Measurements from ENCODE around the gene RELT.

The RELT gene

DNA sequence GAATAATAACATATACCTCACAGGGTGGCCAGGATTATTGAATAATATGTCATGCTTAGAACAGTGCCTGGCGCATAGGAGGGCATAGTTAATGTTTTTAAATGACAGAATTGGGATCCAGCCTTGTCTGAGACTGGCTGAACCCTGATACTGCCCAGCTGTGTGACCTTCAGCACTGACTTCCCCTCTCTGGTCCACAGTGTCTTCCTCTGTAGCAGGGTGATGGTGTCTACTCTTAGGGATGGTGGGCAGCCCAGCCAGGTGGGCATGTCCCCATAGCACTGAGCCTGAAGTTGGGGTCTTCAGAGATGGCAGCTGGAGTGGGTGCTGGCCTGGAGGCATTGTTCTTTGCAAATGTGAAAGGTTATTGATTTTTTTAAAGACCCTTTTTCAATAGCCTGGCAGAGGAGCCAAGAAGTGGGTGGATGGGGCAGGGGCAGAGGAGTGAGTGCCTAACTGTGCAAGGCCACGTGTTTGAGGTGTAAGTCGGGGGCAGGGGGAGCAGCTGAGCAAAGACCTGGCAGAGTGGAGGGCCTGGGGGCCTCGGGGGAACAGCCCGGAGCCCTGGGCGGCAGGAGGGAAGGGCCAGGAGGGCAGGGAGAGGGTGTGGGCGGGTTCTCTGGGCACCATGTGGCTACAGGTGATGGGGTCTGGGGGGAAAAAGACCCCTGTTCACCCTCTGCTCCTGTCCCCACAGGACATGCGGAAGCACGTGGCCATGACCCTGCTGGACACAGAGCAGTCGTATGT is 29.8 kb upstream of the RELT start:
- no peak for DNase-seq (ENCODE audit: low read depth in 2 of 3, low spot score in 1 of 3)

DNA sequence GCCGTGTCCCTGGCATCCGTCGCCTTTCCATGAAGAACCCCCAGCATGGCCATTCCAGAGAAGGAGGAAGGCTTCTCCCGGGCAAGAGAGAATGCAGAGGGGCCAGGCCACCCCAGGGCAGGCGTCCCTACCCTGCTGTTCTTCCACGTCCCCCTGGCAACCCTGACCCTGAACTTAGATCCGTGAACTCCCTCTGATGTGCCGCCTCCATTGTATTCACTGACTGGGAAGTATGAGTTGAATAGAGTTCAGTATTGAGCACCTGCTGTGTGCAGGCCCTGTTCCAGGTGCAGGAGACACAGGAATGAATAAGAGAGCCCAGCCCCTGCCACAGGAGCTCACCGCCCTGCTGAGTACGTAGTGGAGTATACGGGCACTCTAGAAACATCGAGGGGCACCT is 29.1 kb upstream of the RELT start:
- DNase-seq (ENCODE audit: low read depth in 2 of 3, low spot score in 1 of 3), result no peak

DNA sequence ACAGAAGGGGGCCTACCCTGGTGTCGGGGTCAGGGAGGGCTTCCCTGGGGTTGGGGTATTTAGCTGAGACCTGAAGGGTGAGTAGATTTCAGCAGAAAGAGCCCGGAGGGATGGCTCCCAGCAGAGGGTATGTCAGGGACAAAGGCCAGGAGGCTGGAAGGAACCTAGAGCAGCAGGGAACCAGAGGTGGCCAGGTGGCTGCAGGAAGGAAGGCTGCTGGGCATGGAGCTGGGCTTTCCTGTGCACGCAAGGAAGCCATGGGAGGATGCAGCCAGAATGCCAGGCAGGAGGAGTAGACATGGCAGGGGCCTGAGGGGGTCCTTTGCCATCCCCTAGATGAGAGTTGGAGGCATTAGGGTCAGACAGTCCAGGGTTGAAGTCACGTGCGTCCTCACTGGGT is 27.4 kb upstream of the RELT start:
- no peak for DNase-seq (ENCODE audit: low read depth in 2 of 3, low spot score in 1 of 3)

DNA sequence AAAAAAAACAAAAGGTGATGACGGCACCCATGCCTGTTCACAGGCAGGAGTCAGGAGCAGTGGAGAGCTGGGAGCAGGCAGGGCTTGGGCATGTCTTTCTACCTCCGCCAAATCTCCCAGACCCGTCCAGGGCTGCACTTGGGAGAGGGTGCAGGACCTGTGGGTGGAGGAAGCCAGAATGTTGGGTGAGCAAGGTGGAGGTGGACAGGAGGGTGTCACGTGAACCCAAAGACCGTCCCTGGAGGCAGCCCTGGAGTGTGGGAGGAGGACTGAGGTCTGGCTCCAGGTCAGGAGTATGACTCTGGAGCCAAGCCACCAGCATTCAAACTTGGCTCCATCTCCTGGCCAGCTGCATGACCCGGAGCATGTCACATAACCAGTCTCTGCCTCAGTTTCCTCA is 26.6 kb upstream of the RELT start:
- DNase-seq (ENCODE audit: low read depth in 2 of 3, low spot score in 1 of 3), result no peak

GRCh38 chr11:73350908-73351636 is 25.1 kb upstream of the RELT start:
- DNase-seq (ENCODE audit: low read depth in 2 of 3, low spot score in 1 of 3), result peak; percentile 30 to 38 (median 34)

DNA sequence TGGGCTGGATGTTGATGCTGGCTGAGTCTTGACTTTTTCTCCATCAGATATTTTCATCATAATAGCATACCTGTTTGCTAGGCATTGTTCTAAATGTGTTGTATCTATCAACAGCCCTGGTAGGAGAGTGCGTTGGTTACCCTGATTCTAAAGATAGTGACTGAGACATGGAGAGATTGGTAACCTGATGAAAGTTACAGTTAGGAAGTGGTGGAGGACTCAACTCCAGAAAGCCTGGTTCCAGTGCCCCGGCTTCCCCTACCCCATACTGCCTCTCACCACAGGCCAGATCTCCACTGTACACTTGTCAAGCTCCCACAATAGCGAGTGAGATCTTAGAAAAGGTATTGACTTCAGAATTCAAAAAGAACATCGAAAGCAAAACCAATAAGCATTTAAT is 22.8 kb upstream of the RELT start:
- DNase-seq (ENCODE audit: low read depth in 2 of 3, low spot score in 1 of 3), result no peak

DNA sequence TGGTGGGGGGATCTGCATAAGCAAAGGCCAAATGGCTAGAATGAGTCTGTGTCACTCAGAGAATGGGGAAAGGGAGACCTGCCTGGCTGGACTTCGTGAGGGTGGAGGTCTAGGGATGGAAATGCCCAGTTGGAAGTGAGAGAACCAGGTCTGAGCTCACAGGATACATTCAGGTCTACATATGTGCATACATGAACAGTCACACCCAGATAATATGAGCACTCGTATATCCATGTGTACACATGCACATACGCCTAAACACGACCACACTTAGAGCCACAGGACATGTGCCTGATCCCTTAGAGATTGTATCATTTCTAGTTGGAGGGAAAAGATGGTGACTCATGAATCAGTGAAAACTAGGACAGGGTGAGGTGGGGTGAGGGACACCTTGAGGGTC is 21.1 kb upstream of the RELT start:
- DNase-seq (ENCODE audit: low read depth in 2 of 3, low spot score in 1 of 3), result no peak

DNA sequence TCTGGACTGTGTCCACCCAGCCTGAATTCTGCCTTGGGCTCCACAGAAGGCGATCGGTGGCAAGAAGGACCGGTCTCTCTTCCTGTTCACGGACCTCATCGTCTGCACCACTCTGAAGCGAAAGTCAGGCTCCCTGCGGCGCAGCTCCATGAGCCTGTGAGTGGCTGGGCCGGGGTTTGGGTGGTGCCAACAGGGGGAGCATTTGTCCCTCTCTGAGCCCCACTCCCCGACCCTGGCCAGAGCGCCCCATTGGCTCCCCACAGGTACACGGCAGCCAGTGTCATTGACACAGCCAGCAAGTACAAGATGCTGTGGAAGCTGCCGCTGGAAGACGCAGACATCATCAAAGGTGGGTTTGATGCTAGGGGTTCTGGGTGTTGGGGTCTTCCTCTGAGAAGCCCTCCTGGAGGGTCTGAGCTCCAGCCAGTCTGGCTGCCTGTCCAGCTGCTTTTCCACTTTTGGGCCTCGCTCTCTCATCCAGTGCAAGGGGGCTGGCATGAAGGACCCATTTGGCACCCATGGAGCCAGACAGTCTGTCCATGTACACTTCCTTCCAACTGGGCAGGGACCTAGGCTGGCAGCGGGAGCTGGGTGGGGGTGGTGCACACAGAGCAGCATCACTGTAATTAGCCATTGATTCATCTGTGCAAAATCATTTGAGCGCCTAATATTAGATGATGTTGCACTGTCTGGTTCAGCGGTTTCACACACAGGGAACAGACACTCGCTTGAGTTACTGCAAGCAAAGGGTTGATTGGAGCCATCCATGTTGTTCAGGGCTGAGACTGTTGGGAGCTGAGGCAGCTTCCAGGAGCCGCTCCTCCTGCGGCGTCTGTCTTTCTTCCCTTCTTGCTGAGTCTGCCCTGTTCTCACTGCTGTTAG is 19.0 kb upstream of the RELT start:
- no peak for DNase-seq (ENCODE audit: low read depth in 2 of 3, low spot score in 1 of 3)

DNA sequence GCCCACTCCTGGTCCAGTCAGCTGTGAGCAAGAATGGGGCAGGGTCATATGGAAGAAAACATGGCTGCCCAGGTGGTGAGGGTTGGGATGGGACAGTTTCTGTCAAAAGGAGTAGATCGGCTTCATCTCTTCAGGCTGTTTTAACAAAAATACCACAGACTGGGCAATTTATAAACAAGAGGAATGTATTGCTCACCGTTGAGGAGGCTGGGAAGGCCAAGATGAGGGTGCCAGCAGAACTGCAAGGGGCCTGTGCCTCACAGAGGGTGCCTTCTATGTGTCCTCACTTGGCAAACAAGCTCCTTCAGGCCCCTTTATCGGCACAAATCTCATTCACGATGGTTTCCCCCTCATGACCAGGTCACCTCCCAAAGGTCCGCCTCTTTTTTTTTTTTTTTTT is 18.1 kb upstream of the RELT start:
- no peak for DNase-seq (ENCODE audit: low read depth in 2 of 3, low spot score in 1 of 3)

DNA sequence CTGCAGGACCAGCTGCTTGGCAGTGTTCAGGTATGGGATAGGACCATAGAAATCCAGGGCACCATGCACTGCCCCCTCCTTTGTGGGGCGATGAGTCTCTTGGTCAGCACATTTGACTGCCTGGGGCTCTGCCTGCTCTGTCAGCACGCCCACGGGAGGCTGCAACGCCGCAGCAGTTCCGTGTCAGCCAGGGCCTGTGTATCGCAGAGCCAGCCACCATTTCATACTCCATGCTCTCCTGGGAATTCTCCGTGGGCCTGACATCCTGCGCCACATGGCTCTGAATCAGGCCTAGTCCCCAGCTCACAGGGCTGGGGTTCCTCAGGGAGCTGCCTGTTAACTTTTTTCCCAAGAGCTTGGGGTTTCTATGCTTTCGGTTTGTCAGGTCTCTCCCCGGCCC is 16.9 kb upstream of the RELT start:
- no peak for DNase-seq (ENCODE audit: low read depth in 2 of 3, low spot score in 1 of 3)

DNA sequence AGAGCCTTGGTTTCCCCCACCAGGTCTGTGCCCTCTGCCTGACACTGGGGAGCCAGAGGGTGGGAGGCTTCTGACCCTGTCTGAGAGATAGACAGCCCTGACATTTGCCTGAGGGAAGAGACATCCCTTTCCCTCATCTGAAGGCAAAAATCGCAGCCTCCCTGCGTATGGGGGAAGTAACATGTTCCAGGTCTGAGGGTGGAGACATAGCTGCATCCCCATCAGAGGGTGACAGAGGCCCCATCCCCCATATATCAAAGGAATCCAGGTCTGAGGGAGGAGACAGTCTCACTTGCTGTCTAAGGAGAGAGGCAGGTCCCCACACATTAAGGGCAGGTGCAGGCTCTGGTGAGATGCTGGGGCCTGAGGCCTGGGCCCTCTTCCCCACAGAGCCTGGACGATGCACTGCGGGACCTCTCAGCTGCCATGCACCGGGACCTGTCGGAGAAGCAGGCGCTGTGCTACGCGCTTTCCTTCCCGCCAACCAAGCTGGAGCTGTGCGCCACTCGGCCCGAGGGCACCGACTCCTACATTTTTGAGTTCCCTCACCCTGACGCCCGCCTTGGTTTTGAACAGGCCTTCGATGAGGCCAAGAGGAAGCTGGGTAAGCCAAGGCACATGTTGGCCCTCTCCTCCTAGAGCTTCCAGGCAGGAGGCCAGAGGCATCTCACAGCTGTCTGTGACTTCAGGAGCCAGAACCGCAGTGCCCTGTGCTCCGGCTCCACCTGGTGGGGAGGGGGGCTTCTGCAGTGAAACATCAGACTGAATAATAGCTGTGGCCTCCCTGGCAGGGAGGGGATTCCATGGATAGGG is 16.1 kb upstream of the RELT start:
- DNase-seq (ENCODE audit: low read depth in 2 of 3, low spot score in 1 of 3), result peak in 1 of 3 donors; percentile 24

DNA sequence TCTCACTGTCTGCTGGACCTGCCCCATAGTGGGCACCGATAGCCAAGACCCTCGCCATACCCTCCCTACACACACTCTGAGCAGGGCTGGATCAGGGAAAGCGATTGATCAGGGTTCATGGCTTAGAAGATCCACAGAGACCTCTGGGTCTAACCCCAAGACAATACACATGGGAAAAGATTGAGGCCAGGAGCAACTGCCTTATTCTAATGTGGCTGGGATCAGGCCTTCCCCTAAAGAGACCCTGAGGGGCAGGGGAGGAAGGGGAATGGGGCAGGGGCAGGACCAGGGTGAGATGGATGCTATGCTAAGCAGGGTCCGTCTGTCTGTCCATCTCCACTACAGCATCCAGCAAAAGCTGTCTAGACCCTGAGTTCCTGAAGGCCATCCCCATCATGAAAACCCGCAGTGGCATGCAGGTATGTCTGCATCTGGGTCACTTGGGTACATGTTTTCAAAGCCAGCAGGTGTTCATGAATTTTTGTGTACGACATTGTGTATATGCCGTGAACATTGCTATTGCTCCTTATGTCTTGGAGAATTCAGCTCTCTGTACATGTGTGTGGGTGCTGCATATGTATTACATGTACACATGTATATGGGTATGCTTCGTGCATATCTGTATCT is 15.3 kb upstream of the RELT start:
- no peak for DNase-seq (ENCODE audit: low read depth in 2 of 3, low spot score in 1 of 3)

DNA sequence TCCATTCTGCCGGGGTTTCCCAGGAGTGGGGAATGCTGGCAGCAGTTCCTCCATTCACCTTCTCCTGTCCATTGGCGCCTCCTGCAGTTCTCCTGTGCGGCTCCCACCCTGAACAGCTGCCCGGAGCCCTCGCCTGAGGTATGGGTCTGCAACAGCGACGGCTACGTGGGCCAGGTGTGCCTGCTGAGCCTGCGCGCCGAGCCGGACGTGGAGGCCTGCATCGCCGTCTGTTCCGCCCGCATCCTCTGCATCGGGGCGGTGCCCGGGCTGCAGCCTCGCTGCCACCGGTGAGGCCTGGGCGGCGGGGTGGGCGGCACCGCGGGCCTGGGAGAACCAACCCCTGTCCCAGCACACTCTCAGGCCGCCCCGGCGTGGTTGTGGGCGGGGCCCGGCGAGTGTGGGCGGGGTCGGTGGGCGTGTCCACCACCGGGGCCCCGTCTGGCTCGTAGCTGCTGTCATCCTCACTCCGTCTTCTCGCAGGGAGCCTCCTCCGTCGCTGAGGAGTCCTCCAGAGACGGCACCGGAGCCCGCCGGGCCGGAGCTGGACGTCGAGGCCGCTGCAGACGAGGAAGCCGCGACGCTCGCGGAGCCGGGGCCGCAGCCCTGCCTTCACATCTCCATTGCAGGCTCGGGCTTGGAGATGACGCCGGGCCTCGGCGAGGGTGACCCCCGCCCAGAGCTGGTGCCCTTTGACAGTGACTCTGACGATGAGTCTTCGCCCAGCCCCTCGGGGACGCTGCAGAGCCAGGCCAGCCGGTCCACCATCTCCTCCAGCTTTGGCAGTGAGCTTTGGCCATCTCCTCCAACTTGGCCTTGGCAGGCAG is 14.0 kb upstream of the RELT start:
- no peak for DNase-seq (ENCODE audit: low read depth in 2 of 3, low spot score in 1 of 3)

GRCh38 chr11:73363147-73363546 is 13.1 kb upstream of the RELT start:
- no peak for DNase-seq (ENCODE audit: low read depth in 2 of 3, low spot score in 1 of 3)

- no peak for DNase-seq (ENCODE audit: low read depth in 2 of 3, low spot score in 1 of 3)
These were observed 10.6 kb upstream of the RELT start for GRCh38 chr11:73365352-73366264.

- DNase-seq (ENCODE audit: low read depth in 2 of 3, low spot score in 1 of 3), result no peak
These were observed 10.0 kb upstream of the RELT start for GRCh38 chr11:73366265-73366610.

DNA sequence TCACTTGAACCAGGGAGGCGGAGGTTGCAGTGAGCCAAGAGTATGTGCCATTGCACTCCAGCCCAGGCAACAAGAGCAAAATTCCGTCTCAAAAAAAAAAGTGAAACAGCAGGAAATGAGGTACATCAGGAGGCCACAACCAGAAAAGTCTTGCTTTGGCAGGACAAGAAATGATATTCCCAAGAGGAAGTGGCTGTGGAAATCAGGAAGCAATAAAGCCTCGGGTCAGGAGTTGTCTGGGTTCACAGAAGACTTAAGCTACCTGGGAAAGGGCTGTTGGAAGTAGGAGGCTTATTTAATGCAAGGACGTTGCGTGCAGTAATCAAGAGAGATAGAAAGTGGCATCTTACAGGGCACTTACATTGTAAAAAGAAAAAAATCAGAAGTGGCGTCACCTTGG is 9.2 kb upstream of the RELT start:
- no peak for DNase-seq (ENCODE audit: low read depth in 2 of 3, low spot score in 1 of 3)

DNA sequence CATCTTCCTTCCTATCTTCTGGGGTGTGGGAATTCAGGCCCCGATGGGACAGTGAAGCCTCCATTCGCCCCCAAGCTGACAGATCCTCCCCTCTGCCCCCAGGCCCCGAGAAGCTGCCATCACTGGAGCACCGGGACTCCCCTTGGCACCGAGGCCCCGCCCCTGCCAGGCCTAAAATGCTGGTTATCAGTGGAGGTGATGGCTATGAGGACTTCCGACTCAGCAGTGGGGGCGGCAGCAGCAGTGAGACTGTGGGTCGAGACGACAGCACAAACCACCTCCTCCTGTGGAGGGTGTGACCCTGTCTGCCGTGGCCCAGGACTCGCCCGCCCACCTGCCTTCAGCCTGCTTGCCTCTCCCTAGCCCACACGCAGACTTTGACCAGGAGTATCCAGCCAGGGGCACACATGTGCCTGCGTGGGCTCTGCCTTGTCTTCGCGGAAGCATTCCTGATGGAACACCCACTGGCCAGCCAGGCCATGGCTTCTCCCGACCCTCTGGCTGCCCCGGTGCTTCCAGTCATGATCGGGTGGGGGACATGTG is 8.6 kb upstream of the RELT start:
- no peak for DNase-seq (ENCODE audit: low read depth in 2 of 3, low spot score in 1 of 3)

Measured in stimulated activated CD4-positive, alpha-beta T cell treated with anti-CD3 and anti-CD28 coated beads, Interleukin-12 subunit alpha, Interleukin-12 subunit beta, amount 100 ng/mL, for 48 hours (primary cell).